ENCODE measurements around the gene TMCC1. TPM values are rescaled to one million over a fixed set of nuclear protein-coding genes. Genes with fewer than 3 reads are reported as not detected.

The TMCC1 gene
- total and polyA plus RNA-seq, 7 experiments from 2014 or later = 2.6 to 39.4 (median 35.5) TPM

DNA sequence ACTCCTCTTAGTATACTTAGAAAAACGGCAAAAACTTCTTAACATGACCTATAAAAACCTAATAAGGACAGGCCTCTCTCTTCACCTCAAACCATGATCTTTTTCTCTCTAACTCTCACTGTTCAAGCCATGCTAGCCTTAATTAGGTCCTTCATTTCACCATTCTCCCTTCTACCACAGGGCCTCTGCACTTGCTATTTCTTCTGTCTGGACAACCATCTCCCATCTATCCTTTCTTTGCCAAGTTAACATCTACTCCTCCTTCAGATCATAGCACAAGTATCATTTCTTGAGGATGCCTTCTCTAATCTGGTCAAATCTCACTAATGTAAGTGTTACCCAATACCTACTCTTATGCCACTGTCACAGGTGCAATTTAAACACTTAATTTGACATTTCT is 39.1 kb downstream of the TMCC1 start:
- Mint-ChIP-seq H3K36me3 (peaks cover 15 to 64% (median 39%) of the 10 kb centered on the region in 5 donors), H3K4me3 (no peak overlapping the region), H3K27me3 (no peaks in the 10 kb centered on the region), H3K27ac (peak overlapping the region in 2 of 9 donors; percentile 14), H3K9me3 (peaks cover 0 to 11% (median 0%) of the 10 kb centered on the region in 11 donors), H3K4me1 (peaks cover 7 to 38% (median 19%) of the 10 kb centered on the region in 7 donors)
- no peaks in the 10 kb centered on the region for H3K27me3 ChIP-seq (ENCODE audit: control insufficient read depth in 2 of 2, insufficient read depth in 2 of 2, low read length in 2 of 2)
- no peak for DNase-seq
- no peak for ATAC-seq
- intact Hi-C loops (cut with micrococcal nuclease) = no loop called here
- POLR2A ChIA-PET = no interaction called here
- no peak overlapping the region for H3K27ac ChIP-seq (ENCODE audit: low read depth, low read length)
- no peaks in the 10 kb centered on the region for H3K4me1 ChIP-seq (ENCODE audit: control insufficient read depth in 2 of 2, insufficient read depth in 2 of 2, low read length in 2 of 2)
- no peaks in the 10 kb centered on the region for H3K9me3 ChIP-seq (ENCODE audit: control insufficient read depth in 2 of 3, low read length in 3 of 3)
- CTCF ChIA-PET = no interaction called here
- H3K36me3 ChIP-seq (ENCODE audit: control insufficient read depth in 2 of 3, insufficient read depth in 3 of 3, low read length in 3 of 3) = no peaks in the 10 kb centered on the region
- H3K4me3 ChIP-seq (ENCODE audit: low read length) = no peak overlapping the region

DNA sequence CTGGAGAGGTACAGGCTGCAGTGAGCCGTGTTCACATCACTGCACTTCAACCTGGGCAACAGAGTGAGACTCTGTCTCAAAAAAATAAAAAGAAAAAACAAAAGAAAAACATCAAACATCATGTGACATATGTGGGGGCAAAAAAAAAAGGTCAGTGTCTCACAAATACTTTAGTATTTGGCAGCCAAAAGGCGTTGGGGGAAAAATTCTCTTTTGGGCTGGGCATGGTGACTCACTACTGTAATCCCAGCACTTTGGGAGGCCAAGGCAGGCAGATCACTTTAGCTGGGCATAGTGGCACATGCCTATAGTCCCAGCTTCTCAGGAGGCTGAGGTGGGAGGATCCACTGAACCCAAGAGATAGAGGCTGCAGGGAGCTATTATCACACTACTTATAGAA is 47.6 kb downstream of the TMCC1 start:
- Mint-ChIP-seq H3K4me3 (no peak overlapping the region), H3K27me3 (no peaks in the 10 kb centered on the region), H3K27ac (peak overlapping the region in 2 of 9 donors; percentile 39 to 56), H3K9me3 (peaks cover 0 to 22% (median 6%) of the 10 kb centered on the region in 11 donors), H3K4me1 (peaks cover 0 to 30% (median 15%) of the 10 kb centered on the region in 7 donors), H3K36me3 (peaks cover 0 to 63% (median 56%) of the 10 kb centered on the region in 5 donors)
- CTCF ChIA-PET = no interaction called here
- ATAC-seq = no peak
- no peak for DNase-seq
- Histone ChIP-seq H3K9me3 (ENCODE audit: control insufficient read depth in 2 of 3, low read length in 3 of 3) (no peaks in the 10 kb centered on the region), H3K4me1 (ENCODE audit: control insufficient read depth in 2 of 2, insufficient read depth in 2 of 2, low read length in 2 of 2) (no peaks in the 10 kb centered on the region), H3K4me3 (ENCODE audit: low read length) (no peak overlapping the region), H3K36me3 (ENCODE audit: control insufficient read depth in 2 of 3, insufficient read depth in 3 of 3, low read length in 3 of 3) (no peaks in the 10 kb centered on the region), H3K27me3 (ENCODE audit: control insufficient read depth in 2 of 2, insufficient read depth in 2 of 2, low read length in 2 of 2) (no peaks in the 10 kb centered on the region), H3K27ac (ENCODE audit: low read depth, low read length) (no peak overlapping the region)
- POLR2A ChIA-PET = no interaction called here
- intact Hi-C loops (cut with micrococcal nuclease) = loop anchor here in 1 of 2 donors (1.0 kb wide), 1 partner anchor 18 kb away; no protein-coding TSS in a partner anchor

DNA sequence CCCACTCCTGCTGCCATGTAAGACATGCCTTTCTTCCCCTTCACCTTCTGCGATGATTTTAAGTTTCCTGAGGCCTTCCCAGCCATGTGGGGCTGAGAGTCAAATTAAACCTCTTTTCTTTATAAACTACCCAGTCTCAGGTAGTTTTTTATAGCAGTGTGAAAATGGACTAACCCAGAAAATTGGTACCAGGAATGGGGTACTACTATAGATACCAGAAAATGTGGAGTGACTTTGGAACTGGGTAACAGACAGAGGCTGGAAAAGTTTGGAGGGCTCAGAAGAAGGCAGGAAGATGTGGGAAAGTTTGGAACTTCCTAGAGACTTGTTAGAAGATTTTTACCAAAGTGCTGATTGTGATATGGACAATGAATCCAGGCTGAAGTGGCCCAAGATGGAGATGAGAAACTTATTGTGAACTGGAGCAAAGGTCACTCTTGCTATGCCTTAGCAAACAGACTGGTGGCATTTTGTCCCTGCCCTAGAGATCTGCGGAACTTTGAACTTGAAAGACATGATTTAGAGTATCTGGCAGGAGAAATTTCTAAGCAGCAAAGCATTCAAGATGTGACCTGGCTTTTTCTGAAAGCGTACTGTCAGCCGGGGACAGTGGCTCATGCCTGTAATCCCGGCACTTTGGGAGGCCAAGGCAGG is 52.7 kb downstream of the TMCC1 start:
- no peak for ATAC-seq
- Histone ChIP-seq H3K27me3 (ENCODE audit: control insufficient read depth in 2 of 2, insufficient read depth in 2 of 2, low read length in 2 of 2) (no peaks in the 10 kb centered on the region), H3K4me3 (ENCODE audit: low read length) (no peak overlapping the region), H3K4me1 (ENCODE audit: control insufficient read depth in 2 of 2, insufficient read depth in 2 of 2, low read length in 2 of 2) (no peaks in the 10 kb centered on the region), H3K36me3 (ENCODE audit: control insufficient read depth in 2 of 3, insufficient read depth in 3 of 3, low read length in 3 of 3) (no peaks in the 10 kb centered on the region), H3K27ac (ENCODE audit: low read depth, low read length) (no peak overlapping the region), H3K9me3 (ENCODE audit: control insufficient read depth in 2 of 3, low read length in 3 of 3) (no peaks in the 10 kb centered on the region)
- H3K9me3 Mint-ChIP-seq = peaks cover 0 to 22% (median 5%) of the 10 kb centered on the region in 11 donors
- H3K27ac Mint-ChIP-seq = no peak overlapping the region
- CTCF ChIA-PET = no interaction called here
- no peak for DNase-seq
- peak overlapping the region in 1 of 10 donors; percentile 30 for H3K4me3 Mint-ChIP-seq
- peaks cover 0 to 61% (median 56%) of the 10 kb centered on the region in 5 donors for H3K36me3 Mint-ChIP-seq
- no peaks in the 10 kb centered on the region for H3K27me3 Mint-ChIP-seq
- intact Hi-C loops (cut with micrococcal nuclease) = no loop called here
- peaks cover 0 to 27% (median 13%) of the 10 kb centered on the region in 7 donors for H3K4me1 Mint-ChIP-seq
- POLR2A ChIA-PET = no interaction called here

DNA sequence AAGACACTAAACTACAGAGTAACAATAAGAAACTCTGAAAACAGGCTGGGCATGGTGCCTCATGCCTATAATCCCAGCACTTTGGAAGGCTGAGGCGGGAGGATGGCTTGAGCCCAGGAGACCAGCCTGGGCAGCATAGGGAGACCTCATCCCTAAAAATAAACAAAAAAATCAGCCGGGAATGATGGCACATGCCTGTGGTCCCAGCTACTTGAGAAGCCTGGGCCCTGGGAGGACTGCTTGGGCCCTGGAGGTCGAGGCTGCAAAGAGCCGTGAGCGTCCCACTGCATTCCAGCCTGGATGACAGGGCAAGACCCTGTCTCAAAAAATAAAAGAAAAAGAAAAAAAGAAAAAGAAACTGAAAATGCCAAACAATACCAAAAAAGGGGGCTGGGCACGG is 55.4 kb downstream of the TMCC1 start:
- Histone ChIP-seq H3K9me3 (ENCODE audit: control insufficient read depth in 2 of 3, low read length in 3 of 3) (no peaks in the 10 kb centered on the region), H3K4me1 (ENCODE audit: control insufficient read depth in 2 of 2, insufficient read depth in 2 of 2, low read length in 2 of 2) (no peaks in the 10 kb centered on the region), H3K36me3 (ENCODE audit: control insufficient read depth in 2 of 3, insufficient read depth in 3 of 3, low read length in 3 of 3) (no peaks in the 10 kb centered on the region), H3K27ac (ENCODE audit: low read depth, low read length) (no peak overlapping the region), H3K4me3 (ENCODE audit: low read length) (no peak overlapping the region), H3K27me3 (ENCODE audit: control insufficient read depth in 2 of 2, insufficient read depth in 2 of 2, low read length in 2 of 2) (no peaks in the 10 kb centered on the region)
- Mint-ChIP-seq H3K36me3 (peaks cover 0 to 42% (median 35%) of the 10 kb centered on the region in 5 donors), H3K27me3 (no peaks in the 10 kb centered on the region), H3K4me1 (peaks cover 0 to 24% (median 13%) of the 10 kb centered on the region in 7 donors), H3K4me3 (no peak overlapping the region), H3K9me3 (peaks cover 0 to 10% (median 0%) of the 10 kb centered on the region in 11 donors), H3K27ac (no peak overlapping the region)
- DNase-seq (no peak), ATAC-seq (no peak)
- ChIA-PET CTCF (interaction anchor here (0.6 kb wide), 1 partner anchor 21 kb away, joined by 3 read pairs; no protein-coding TSS in a partner anchor), POLR2A (no interaction called here)
- intact Hi-C loops (cut with micrococcal nuclease) = no loop called here

GRCh38 chr3:129837065-129837642 is 56.4 kb downstream of the TMCC1 start:
- Histone ChIP-seq H3K36me3 (ENCODE audit: control insufficient read depth in 2 of 3, insufficient read depth in 3 of 3, low read length in 3 of 3) (no peaks in the 10 kb centered on the region), H3K4me3 (ENCODE audit: low read length) (no peak overlapping the region), H3K9me3 (ENCODE audit: control insufficient read depth in 2 of 3, low read length in 3 of 3) (no peaks in the 10 kb centered on the region), H3K27me3 (ENCODE audit: control insufficient read depth in 2 of 2, insufficient read depth in 2 of 2, low read length in 2 of 2) (no peaks in the 10 kb centered on the region), H3K27ac (ENCODE audit: low read depth, low read length) (no peak overlapping the region), H3K4me1 (ENCODE audit: control insufficient read depth in 2 of 2, insufficient read depth in 2 of 2, low read length in 2 of 2) (no peaks in the 10 kb centered on the region)
- H3K4me3 Mint-ChIP-seq = no peak overlapping the region
- intact Hi-C loops (cut with micrococcal nuclease) = no loop called here
- peaks cover 0 to 38% (median 32%) of the 10 kb centered on the region in 5 donors for H3K36me3 Mint-ChIP-seq
- no peaks in the 10 kb centered on the region for H3K27me3 Mint-ChIP-seq
- H3K27ac Mint-ChIP-seq = no peak overlapping the region
- ChIA-PET CTCF (no interaction called here), POLR2A (interaction anchor here (0.5 kb wide), 1 partner anchor 1824 kb away, joined by 3 read pairs; no protein-coding TSS in a partner anchor)
- ATAC-seq = no peak
- peaks cover 0 to 24% (median 13%) of the 10 kb centered on the region in 7 donors for H3K4me1 Mint-ChIP-seq
- peaks cover 0 to 6% (median 0%) of the 10 kb centered on the region in 11 donors for H3K9me3 Mint-ChIP-seq
- no peak for DNase-seq

DNA sequence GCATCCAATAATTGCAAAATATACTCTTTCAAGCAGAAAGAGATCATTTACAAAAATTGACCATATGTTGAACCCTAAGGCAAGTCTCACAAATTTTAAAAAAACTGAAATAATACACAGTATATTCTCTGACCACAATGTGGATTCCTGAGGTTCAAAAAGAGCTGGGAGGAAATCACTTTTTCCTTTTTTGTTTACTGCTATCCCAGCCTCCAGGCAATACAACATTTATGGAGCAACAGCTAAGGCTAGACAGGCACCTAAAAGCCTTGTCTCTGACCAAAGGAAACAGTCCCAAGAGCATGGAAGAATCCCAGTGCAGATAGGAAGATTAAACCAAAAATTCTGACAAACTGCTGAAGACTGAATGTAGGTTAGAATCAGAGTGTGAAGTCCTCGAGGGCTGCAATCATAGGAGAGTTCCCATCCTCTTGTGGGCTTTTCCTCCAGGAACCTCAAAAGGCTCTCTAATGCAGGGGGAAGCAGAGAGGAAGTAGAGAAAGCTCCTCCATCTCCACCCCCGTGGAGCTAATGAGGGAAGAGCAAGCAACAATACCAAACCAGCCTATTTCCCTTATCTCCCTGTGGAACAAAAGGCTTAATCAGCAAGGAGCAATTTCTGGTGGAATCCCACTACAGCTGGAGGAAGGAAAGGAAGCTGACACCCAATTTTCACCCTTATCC is 57.0 kb downstream of the TMCC1 start:
- Histone ChIP-seq H3K27ac (ENCODE audit: low read depth, low read length) (no peak overlapping the region), H3K27me3 (ENCODE audit: control insufficient read depth in 2 of 2, insufficient read depth in 2 of 2, low read length in 2 of 2) (no peaks in the 10 kb centered on the region), H3K4me1 (ENCODE audit: control insufficient read depth in 2 of 2, insufficient read depth in 2 of 2, low read length in 2 of 2) (no peaks in the 10 kb centered on the region), H3K9me3 (ENCODE audit: control insufficient read depth in 2 of 3, low read length in 3 of 3) (no peaks in the 10 kb centered on the region), H3K36me3 (ENCODE audit: control insufficient read depth in 2 of 3, insufficient read depth in 3 of 3, low read length in 3 of 3) (no peaks in the 10 kb centered on the region), H3K4me3 (ENCODE audit: low read length) (no peak overlapping the region)
- Mint-ChIP-seq H3K4me3 (no peak overlapping the region), H3K27me3 (no peaks in the 10 kb centered on the region), H3K36me3 (peaks cover 0 to 37% (median 28%) of the 10 kb centered on the region in 5 donors), H3K9me3 (peaks cover 0 to 6% (median 0%) of the 10 kb centered on the region in 11 donors), H3K4me1 (peaks cover 0 to 24% (median 13%) of the 10 kb centered on the region in 7 donors), H3K27ac (no peak overlapping the region)
- intact Hi-C loops (cut with micrococcal nuclease) = no loop called here
- CTCF ChIA-PET = interaction anchor here (0.6 kb wide), 1 partner anchor 591 kb away, joined by 3 read pairs; no protein-coding TSS in a partner anchor
- DNase-seq (no peak), ATAC-seq (no peak)
- POLR2A ChIA-PET = no interaction called here

Measured in naive thymus-derived CD4-positive, alpha-beta T cell (primary cell).